K562 (cell line): Measurements from ENCODE around the gene CALML3. TPM values are rescaled to one million over a fixed set of nuclear protein-coding genes. Genes with fewer than 3 reads are reported as not detected.

Experiments
- ARID3B ChIP-seq: fragments of 250-450 bp; sonication (Bioruptor Pico); IDR thresholded peaks from 2 replicates; pipeline ENCODE4 v1.4.0; 2020; ENCODE audit warnings: borderline replicate concordance
- CBX5 ChIP-seq: IDR thresholded peaks from 2 replicates; pipeline ENCODE4 v1.6.1; 2014; ENCODE audit warnings: low read depth, borderline replicate concordance
- CGGBP1 ChIP-seq: fragments of 250-450 bp; sonication (Bioruptor Pico); IDR thresholded peaks from 2 replicates; pipeline ENCODE4 v1.9.0; 2021; ENCODE audit warnings: mild to moderate bottlenecking
- CREB1 ChIP-seq, 2 experiments: sonication (generic) in 1 of 2; formaldehyde crosslinking in 1 of 2; IDR thresholded peaks; 2 replicates each; pipeline versions ENCODE4 v1.6.1 to v1.8.0; 2012 to 2022; ENCODE audit warnings: inconsistent platforms in 1 of 2, mild to moderate bottlenecking in 1 of 2, missing genetic modification reagents in 1 of 2, moderate library complexity in 1 of 2
- GATA2 ChIP-seq: sonication (generic); formaldehyde crosslinking; IDR thresholded peaks from 2 replicates; pipeline ENCODE4 v1.4.0; 2020; ENCODE audit warnings: mild to moderate bottlenecking, missing genetic modification reagents
- KDM4B ChIP-seq, 2 experiments: fragments of 450-650 bp in 1 of 2; sonication (generic) in 1 of 2; IDR thresholded peaks; 2 replicates each; pipeline ENCODE4 v1.6.1; 2016 to 2017; ENCODE audit warnings: borderline replicate concordance in 2 of 2, antibody characterized with exemption in 1 of 2, low read depth in 1 of 2, mild to moderate bottlenecking in 1 of 2
- NR2C1 ChIP-seq, 2 experiments: fragments of 450-650 bp; IDR thresholded peaks; 2 replicates each; pipeline ENCODE4 v1.6.1; 2017; ENCODE audit warnings: mild to moderate bottlenecking in 2 of 2, antibody characterized with exemption in 1 of 2, inconsistent platforms in 1 of 2, missing compliant biosample characterization in 1 of 2, missing genetic modification characterization in 1 of 2
- POLR2A ChIP-seq: fragments of 450-650 bp; conservative IDR thresholded peaks from 2 replicates; pipeline ENCODE4 v1.6.1; 2016
- POLR2G ChIP-seq: fragments of 200-400 bp; formaldehyde crosslinking; IDR thresholded peaks from 2 replicates; pipeline ENCODE4 v1.6.1; 2017; ENCODE audit warnings: low read depth, mild to moderate bottlenecking, antibody characterized with exemption, low read length, moderate library complexity
- RBM39 ChIP-seq: fragments of 200-400 bp; formaldehyde crosslinking; optimal IDR thresholded peaks from 2 replicates; pipeline ENCODE3; 2018; ENCODE audit warnings: low read depth, low read length
- TBP ChIP-seq: optimal IDR thresholded peaks from 2 replicates; pipeline ENCODE3; 2011; ENCODE audit warnings: low read depth, low read length, improper control_type of control experiment
- TGIF2 ChIP-seq: sonication (generic); formaldehyde crosslinking; IDR thresholded peaks from 2 replicates; pipeline ENCODE4 v1.8.1; 2022; ENCODE audit warnings: mild to moderate bottlenecking, missing genetic modification reagents, moderate library complexity
- U2AF2 ChIP-seq: fragments of 200-400 bp; formaldehyde crosslinking; optimal IDR thresholded peaks from 2 replicates; pipeline ENCODE3; 2017; ENCODE audit warnings: low read depth, mild to moderate bottlenecking, low read length
- YY1 ChIP-seq, 3 experiments: IDR thresholded peaks; 2 replicates each; pipeline ENCODE4 v1.6.1; 2011; ENCODE audit warnings: low read length in 2 of 3, mild to moderate bottlenecking in 2 of 3, moderate library complexity in 2 of 3, borderline replicate concordance in 1 of 3, control low read depth in 1 of 3, low read depth in 1 of 3; ENCODE audit not compliant: insufficient read depth in 3 of 3, insufficient replicate concordance in 2 of 3, control insufficient read depth in 1 of 3, insufficient read length in 1 of 3; ENCODE audit errors: extremely low read depth in 1 of 3
- ZNF253 ChIP-seq: fragments of 250-450 bp; sonication (Bioruptor Pico); conservative IDR thresholded peaks from 2 replicates; pipeline ENCODE4 v1.6.1; 2021; ENCODE audit warnings: mild to moderate bottlenecking
- ZNF263 ChIP-seq: sonication (generic); formaldehyde crosslinking; IDR thresholded peaks from 2 replicates; pipeline ENCODE4 v1.8.0; 2022; ENCODE audit warnings: mild to moderate bottlenecking, missing genetic modification reagents, borderline replicate concordance
- ZNF830 ChIP-seq: fragments of 250-450 bp; sonication (Bioruptor Pico); IDR thresholded peaks from 2 replicates; pipeline ENCODE4 v1.5.0; 2021; ENCODE audit warnings: mild to moderate bottlenecking
- polyA plus RNA-seq, 8 experiments: library from polyadenylated mRNA; depleted of rRNA in 4 of 8; stranded (reverse) in 5 of 8; unstranded in 3 of 8; fragments of >200 nt; fragmentation: Nextera tagmentation in 2 of 8; fragmentation: Illumina TruSeq in 1 of 8; extraction: Ambion mirVana in 2 of 8; extraction: Trizol in 1 of 8; gene quantifications; 2 replicates each; pipeline versions ENCODE4 v1.2.1 to v1.2.3, GENCODE V29; 2011 to 2014; ENCODE audit warnings: inconsistent platforms in 1 of 8, missing spikeins in 1 of 8
- total RNA-seq, 7 experiments: library from RNA; depleted of rRNA in 6 of 7; stranded (reverse); fragments of >200 nt in 6 of 7; fragmentation: Illumina TruSeq in 2 of 7; extraction: Trizol in 2 of 7; gene quantifications; 2 replicates each; pipeline versions ENCODE4 v1.2.1 to v1.2.3, GENCODE V29; 2011 to 2021; ENCODE audit warnings: low replicate concordance in 1 of 7
- TF ChIP-seq, protein P1 (sequence below): fragments of 250-450 bp; sonication (Bioruptor Pico); IDR thresholded peaks from 2 replicates; pipeline ENCODE4 v1.9.0; 2021; ENCODE audit warnings: mild to moderate bottlenecking, inconsistent platforms
- TF ChIP-seq, protein P2 (sequence below): fragments of 250-450 bp; sonication (Bioruptor Pico); IDR thresholded peaks from 2 replicates; pipeline ENCODE4 v1.4.0; 2020; ENCODE audit warnings: mild to moderate bottlenecking, moderate library complexity
- TF ChIP-seq, protein P3 (sequence below): fragments of 450-650 bp; formaldehyde crosslinking; IDR thresholded peaks from 2 replicates; pipeline ENCODE4 v1.4.0; 2020; ENCODE audit warnings: mild to moderate bottlenecking, moderate library complexity

CALML3 gene
- total and polyA plus RNA-seq, 9 of the 15 experiments (the other 6 are each of a cell fraction or from before 2014, with no cell fraction given): not detected

- no peak for TF ChIP-seq ARID3B (CRISPR knock-in tag)
- TF ChIP-seq, protein P1, sequence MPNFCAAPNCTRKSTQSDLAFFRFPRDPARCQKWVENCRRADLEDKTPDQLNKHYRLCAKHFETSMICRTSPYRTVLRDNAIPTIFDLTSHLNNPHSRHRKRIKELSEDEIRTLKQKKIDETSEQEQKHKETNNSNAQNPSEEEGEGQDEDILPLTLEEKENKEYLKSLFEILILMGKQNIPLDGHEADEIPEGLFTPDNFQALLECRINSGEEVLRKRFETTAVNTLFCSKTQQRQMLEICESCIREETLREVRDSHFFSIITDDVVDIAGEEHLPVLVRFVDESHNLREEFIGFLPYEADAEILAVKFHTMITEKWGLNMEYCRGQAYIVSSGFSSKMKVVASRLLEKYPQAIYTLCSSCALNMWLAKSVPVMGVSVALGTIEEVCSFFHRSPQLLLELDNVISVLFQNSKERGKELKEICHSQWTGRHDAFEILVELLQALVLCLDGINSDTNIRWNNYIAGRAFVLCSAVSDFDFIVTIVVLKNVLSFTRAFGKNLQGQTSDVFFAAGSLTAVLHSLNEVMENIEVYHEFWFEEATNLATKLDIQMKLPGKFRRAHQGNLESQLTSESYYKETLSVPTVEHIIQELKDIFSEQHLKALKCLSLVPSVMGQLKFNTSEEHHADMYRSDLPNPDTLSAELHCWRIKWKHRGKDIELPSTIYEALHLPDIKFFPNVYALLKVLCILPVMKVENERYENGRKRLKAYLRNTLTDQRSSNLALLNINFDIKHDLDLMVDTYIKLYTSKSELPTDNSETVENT: no peak
- TF ChIP-seq RBM39: no peak
- TF ChIP-seq GATA2 (CRISPR knock-in tag): no peak
- no peak for TF ChIP-seq U2AF2
- TF ChIP-seq CREB1 (IDR thresholded peaks at IDR 0.05): no peak
- TF ChIP-seq CREB1 (CRISPR knock-in tag; IDR thresholded peaks at IDR 0.05): 0 out of 2 replicates have a peak, but pooled peaks have one; percentile 10
- TF ChIP-seq, protein P2, sequence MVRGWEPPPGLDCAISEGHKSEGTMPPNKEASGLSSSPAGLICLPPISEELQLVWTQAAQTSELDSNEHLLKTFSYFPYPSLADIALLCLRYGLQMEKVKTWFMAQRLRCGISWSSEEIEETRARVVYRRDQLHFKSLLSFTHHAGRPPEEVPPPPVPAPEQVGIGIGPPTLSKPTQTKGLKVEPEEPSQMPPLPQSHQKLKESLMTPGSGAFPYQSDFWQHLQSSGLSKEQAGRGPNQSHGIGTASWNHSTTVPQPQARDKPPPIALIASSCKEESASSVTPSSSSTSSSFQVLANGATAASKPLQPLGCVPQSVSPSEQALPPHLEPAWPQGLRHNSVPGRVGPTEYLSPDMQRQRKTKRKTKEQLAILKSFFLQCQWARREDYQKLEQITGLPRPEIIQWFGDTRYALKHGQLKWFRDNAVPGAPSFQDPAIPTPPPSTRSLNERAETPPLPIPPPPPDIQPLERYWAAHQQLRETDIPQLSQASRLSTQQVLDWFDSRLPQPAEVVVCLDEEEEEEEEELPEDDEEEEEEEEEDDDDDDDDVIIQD (CRISPR knock-in tag): no peak
- no peak for TF ChIP-seq CBX5
- no peak for TF ChIP-seq ZNF830 (CRISPR knock-in tag)
- TF ChIP-seq YY1 (IDR thresholded peaks at IDR 0.05; ENCODE audit: borderline replicate concordance in 1 of 3, control insufficient read depth in 1 of 3, extremely low read depth in 1 of 3, insufficient read depth in 3 of 3, insufficient read length in 1 of 3, insufficient replicate concordance in 2 of 3, low read depth in 1 of 3, low read length in 2 of 3): no peak
- TF ChIP-seq, protein P3, sequence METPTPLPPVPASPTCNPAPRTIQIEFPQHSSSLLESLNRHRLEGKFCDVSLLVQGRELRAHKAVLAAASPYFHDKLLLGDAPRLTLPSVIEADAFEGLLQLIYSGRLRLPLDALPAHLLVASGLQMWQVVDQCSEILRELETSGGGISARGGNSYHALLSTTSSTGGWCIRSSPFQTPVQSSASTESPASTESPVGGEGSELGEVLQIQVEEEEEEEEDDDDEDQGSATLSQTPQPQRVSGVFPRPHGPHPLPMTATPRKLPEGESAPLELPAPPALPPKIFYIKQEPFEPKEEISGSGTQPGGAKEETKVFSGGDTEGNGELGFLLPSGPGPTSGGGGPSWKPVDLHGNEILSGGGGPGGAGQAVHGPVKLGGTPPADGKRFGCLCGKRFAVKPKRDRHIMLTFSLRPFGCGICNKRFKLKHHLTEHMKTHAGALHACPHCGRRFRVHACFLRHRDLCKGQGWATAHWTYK (CRISPR knock-in tag): no peak; the same call in 1 of the 2 replicates
- TF ChIP-seq TGIF2: no peak
- peak; percentile 65 for TF ChIP-seq POLR2G
- no peak for TF ChIP-seq KDM4B (IDR thresholded peaks at IDR 0.05; ENCODE audit: borderline replicate concordance in 2 of 2, low read depth in 1 of 2)
- no peak for TF ChIP-seq ZNF253 (CRISPR knock-in tag)
- TF ChIP-seq POLR2A: 0 out of 2 replicates have a peak, but pooled peaks have one; percentile 12
- peak; percentile 45; the same call in 1 of the 2 replicates for TF ChIP-seq ZNF263 (CRISPR knock-in tag)
- TF ChIP-seq NR2C1 (IDR thresholded peaks at IDR 0.05): no peak
- TF ChIP-seq NR2C1 (tag; IDR thresholded peaks at IDR 0.05): no peak
- no peak for TF ChIP-seq CGGBP1 (CRISPR knock-in tag)
- TF ChIP-seq TBP: no peak
Measured at GRCh38 chr10:5478694-5479305, 46.0 kb upstream of the CALML3 start (continued).
